Osteoblast (primary cell): ENCODE results near the gene TRIM32. TPM values are rescaled to one million over a fixed set of nuclear protein-coding genes. Genes with fewer than 3 reads are reported as not detected.
A peak's percentile ranks its signal among the peaks of the same experiment; 100 is the strongest.

Source experiments
- DNase-seq: peaks from one replicate; pipeline ENCODE4 v3.0.0; 2011; ENCODE audit warnings: low spot score, mixed read lengths; ENCODE audit not compliant: insufficient read length; ENCODE audit errors: missing footprints
- H2AFZ ChIP-seq: 2 replicates; pipeline ENCODE4 v1.6.0; 2011; ENCODE audit warnings: mild to moderate bottlenecking, low read length
- H3K27ac ChIP-seq: 2 replicates; pipeline ENCODE4 v1.5.1; 2011; ENCODE audit warnings: mild to moderate bottlenecking, low read depth, low read length, moderate library complexity
- H3K27me3 ChIP-seq: 2 replicates; pipeline ENCODE4 v1.6.0; 2012; ENCODE audit warnings: mild to moderate bottlenecking, control low read depth, inconsistent platforms, low read length, moderate library complexity; ENCODE audit not compliant: insufficient read depth
- H3K36me3 ChIP-seq: 2 replicates; pipeline ENCODE4 v1.5.1; 2011; ENCODE audit warnings: mild to moderate bottlenecking, low read length, control low read depth, moderate library complexity; ENCODE audit not compliant: insufficient read depth
- H3K4me1 ChIP-seq: 2 replicates; pipeline ENCODE4 v1.5.1; 2011; ENCODE audit warnings: mild to moderate bottlenecking, low read length, control low read depth, moderate library complexity; ENCODE audit not compliant: insufficient read depth
- H3K4me2 ChIP-seq: 2 replicates; pipeline ENCODE4 v1.6.0; 2011; ENCODE audit warnings: mild to moderate bottlenecking, low read length; ENCODE audit not compliant: insufficient read depth
- H3K4me3 ChIP-seq: fragments of 200-600 bp; sonication (generic); 3 replicates; pipeline ENCODE4 v1.5.1; 2012; ENCODE audit warnings: mild to moderate bottlenecking, low read length, inconsistent platforms; ENCODE audit not compliant: insufficient read depth
- H3K79me2 ChIP-seq: 2 replicates; pipeline ENCODE4 v1.6.0; 2012; ENCODE audit warnings: mild to moderate bottlenecking, low read length, control low read depth, inconsistent platforms; ENCODE audit not compliant: insufficient read depth
- H3K9me3 ChIP-seq: 2 replicates; pipeline ENCODE4 v1.5.1; 2011; ENCODE audit warnings: low read depth, low read length, control low read depth
- H4K20me1 ChIP-seq: 2 replicates; pipeline ENCODE4 v1.6.0; 2012; ENCODE audit warnings: mild to moderate bottlenecking, low read length, control low read depth; ENCODE audit not compliant: insufficient read depth
- CTCF ChIP-seq: IDR thresholded peaks from 2 replicates; pipeline ENCODE4 v1.5.1; 2011; ENCODE audit warnings: mild to moderate bottlenecking, low read depth, low read length, moderate library complexity; ENCODE audit errors: extremely low read depth
- total RNA-seq: library from RNA; depleted of rRNA; stranded (reverse); fragments of >200 nt; gene quantifications from 2 replicates; pipeline ENCODE4 v1.2.3, GENCODE V29; 2012

TRIM32 gene
- total RNA-seq, 1 donor: 34.7 TPM

DNA sequence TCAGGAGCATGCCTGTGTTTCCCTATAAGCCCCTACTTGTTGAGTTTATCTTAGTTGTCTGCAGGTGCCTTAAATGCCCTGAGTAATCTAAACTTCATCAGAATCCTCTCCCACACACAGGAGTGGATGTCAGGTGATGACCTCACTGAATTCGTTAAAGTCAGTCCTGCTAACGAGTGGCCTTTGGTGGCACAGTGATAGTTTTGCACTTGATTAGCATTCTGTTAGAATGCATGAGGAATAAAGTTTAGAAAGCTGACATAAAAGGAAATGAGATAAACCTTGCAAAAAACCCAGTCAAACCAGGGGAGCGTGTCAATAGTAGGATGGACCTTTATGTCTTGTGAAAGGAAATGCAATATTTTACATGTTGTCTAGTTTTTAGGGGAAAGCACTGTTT, 4.5 kb downstream of the TRIM32 start:
- Histone ChIP-seq H3K79me2 (peaks cover 95% of the 10 kb centered on the region), H3K9me3 (no peaks in the 10 kb centered on the region), H3K4me1 (peaks cover 44% of the 10 kb centered on the region), H3K27me3 (no peaks in the 10 kb centered on the region), H4K20me1 (peaks cover 52% of the 10 kb centered on the region), H3K36me3 (peaks cover 4% of the 10 kb centered on the region), H3K4me2 (no peak overlapping the region), H2AFZ (no peak overlapping the region), H3K27ac (no peak overlapping the region), H3K4me3 (no peak overlapping the region)
- no peak for DNase-seq
- TF ChIP-seq CTCF: no peak

- no peak for TF ChIP-seq CTCF
- peaks cover 50% of the 10 kb centered on the region for H3K4me1 ChIP-seq
- H3K9me3 ChIP-seq: no peaks in the 10 kb centered on the region
- H4K20me1 ChIP-seq: peaks cover 58% of the 10 kb centered on the region
- H2AFZ ChIP-seq: no peak overlapping the region
- H3K4me2 ChIP-seq: peak overlapping the region; percentile 4
- H3K36me3 ChIP-seq: peaks cover 6% of the 10 kb centered on the region
- no peak overlapping the region for H3K4me3 ChIP-seq
- H3K27ac ChIP-seq: peak overlapping the region; percentile 86
- no peaks in the 10 kb centered on the region for H3K27me3 ChIP-seq
- DNase-seq: no peak
- peaks cover 89% of the 10 kb centered on the region for H3K79me2 ChIP-seq
Measured at GRCh38 chr9:116692616-116693015, 5.5 kb downstream of the TRIM32 start.

DNA sequence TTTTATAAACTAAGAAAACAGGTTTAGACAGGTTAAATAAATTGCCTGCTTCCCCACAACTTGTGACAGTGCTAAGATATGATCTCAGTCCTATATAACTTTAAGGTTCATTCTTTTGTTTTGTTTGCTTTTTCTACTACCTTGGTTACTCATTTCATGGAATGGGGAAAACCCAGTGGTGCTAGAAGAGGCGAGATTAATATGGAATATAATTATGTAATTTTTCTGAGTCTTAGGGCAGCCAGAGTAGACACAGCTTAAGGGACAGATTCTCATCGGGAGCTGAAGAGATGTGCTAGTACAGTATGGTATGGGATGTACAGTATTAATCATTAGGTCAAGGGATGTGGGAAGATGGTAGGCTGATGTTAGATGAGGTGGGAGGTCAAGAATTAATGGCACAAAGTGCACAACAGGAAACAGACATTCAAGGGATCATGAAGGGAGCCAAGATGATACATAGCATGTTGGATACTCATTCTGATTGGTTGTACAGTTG, 6.2 kb downstream of the TRIM32 start:
- Histone ChIP-seq H2AFZ (no peak overlapping the region), H3K79me2 (peaks cover 89% of the 10 kb centered on the region), H3K36me3 (peaks cover 12% of the 10 kb centered on the region), H4K20me1 (peaks cover 59% of the 10 kb centered on the region), H3K4me1 (peaks cover 52% of the 10 kb centered on the region), H3K27ac (peak overlapping the region; percentile 86), H3K27me3 (no peaks in the 10 kb centered on the region), H3K4me2 (peak overlapping the region; percentile 35), H3K9me3 (no peaks in the 10 kb centered on the region), H3K4me3 (no peak overlapping the region)
- DNase-seq: peak; percentile 86
- TF ChIP-seq CTCF: no peak

DNA sequence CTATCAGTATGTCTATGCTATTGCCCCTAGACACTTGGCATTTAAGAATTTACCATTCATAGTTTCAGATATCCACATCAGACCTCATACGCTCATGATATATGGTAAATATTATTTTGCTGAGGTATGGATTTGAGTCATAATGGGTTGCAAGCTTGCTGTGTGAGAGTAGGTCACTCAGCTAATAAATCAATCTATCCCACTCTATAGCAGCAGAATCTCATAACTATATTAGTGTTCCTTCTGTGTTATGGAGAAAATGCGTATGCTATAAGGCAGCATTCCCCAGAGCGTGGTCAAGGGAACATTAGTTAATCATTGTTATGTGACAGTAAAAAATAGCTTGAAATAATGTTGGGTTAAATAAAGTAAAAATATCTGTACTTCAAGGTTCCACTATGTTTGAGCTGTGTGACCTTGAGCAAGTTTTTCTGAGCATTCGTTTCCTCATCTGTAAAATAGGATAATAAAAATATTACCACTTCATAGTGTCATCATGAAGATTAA, 7.7 kb downstream of the TRIM32 start:
- peaks cover 89% of the 10 kb centered on the region for H3K79me2 ChIP-seq
- H3K36me3 ChIP-seq: peaks cover 28% of the 10 kb centered on the region
- no peaks in the 10 kb centered on the region for H3K27me3 ChIP-seq
- H3K4me1 ChIP-seq: peaks cover 38% of the 10 kb centered on the region
- DNase-seq: no peak
- peaks cover 60% of the 10 kb centered on the region for H4K20me1 ChIP-seq
- no peak overlapping the region for H3K4me3 ChIP-seq
- no peak overlapping the region for H3K4me2 ChIP-seq
- no peak for TF ChIP-seq CTCF
- no peak overlapping the region for H3K27ac ChIP-seq
- no peak overlapping the region for H2AFZ ChIP-seq
- no peaks in the 10 kb centered on the region for H3K9me3 ChIP-seq
